Measurements from ENCODE around the gene ZNF148.

- TF ChIP-seq, protein P1, sequence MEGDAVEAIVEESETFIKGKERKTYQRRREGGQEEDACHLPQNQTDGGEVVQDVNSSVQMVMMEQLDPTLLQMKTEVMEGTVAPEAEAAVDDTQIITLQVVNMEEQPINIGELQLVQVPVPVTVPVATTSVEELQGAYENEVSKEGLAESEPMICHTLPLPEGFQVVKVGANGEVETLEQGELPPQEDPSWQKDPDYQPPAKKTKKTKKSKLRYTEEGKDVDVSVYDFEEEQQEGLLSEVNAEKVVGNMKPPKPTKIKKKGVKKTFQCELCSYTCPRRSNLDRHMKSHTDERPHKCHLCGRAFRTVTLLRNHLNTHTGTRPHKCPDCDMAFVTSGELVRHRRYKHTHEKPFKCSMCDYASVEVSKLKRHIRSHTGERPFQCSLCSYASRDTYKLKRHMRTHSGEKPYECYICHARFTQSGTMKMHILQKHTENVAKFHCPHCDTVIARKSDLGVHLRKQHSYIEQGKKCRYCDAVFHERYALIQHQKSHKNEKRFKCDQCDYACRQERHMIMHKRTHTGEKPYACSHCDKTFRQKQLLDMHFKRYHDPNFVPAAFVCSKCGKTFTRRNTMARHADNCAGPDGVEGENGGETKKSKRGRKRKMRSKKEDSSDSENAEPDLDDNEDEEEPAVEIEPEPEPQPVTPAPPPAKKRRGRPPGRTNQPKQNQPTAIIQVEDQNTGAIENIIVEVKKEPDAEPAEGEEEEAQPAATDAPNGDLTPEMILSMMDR (IDR thresholded peaks at IDR 0.05): no peak
- TF ChIP-seq POLR2A (IDR thresholded peaks at IDR 0.05): no peak
Measured at GRCh38 chr3:125186800-125187598, 188.1 kb downstream of the ZNF148 start.
